Muscle of arm (tissue), 12 donors: Measurements from ENCODE around the gene STK11. TPM values are rescaled to one million over a fixed set of nuclear protein-coding genes. Genes with fewer than 3 reads are reported as not detected.

Source experiments
- DNase-seq: peaks from one replicate; pipeline ENCODE4 v3.0.0-alpha.2; 2013
- polyA plus RNA-seq, 12 donors: library from polyadenylated mRNA; unstranded; fragments of 120-200 nt; gene quantifications; one replicate each; pipeline ENCODE4 v1.2.1, GENCODE V29; 2013; ENCODE audit not compliant: insufficient read length in 12 of 12

Gene STK11
- polyA plus RNA-seq, 12 donors = 35.8 to 56.1 (median 44.3) TPM; not detected in 1

DNA sequence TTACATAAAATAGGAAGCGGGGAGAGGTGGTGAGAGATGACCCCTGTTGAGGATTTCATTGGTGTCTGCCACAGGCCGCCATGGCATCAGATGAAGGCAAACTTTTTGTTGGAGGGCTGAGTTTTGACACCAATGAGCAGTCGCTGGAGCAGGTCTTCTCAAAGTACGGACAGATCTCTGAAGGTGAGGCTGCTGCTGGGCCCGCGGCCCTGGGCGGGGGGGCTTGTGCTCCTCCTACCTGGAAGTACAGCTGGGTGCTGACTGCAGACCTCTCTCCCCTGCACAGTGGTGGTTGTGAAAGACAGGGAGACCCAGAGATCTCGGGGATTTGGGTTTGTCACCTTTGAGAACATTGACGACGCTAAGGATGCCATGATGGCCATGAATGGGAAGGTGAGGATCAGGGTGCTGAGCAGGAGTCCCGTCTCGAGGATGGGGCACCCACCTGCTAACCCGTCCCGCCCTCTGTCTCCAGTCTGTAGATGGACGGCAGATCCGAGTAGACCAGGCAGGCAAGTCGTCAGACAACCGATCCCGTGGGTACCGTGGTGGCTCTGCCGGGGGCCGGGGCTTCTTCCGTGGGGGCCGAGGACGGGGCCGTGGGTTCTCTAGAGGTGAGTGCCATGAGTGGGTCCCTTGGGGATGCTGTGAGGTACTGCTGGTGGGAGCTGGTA, 65.4 kb downstream of the STK11 start:
- no peak for DNase-seq

GRCh38 chr19:1271528-1272422, 66.2 kb downstream of the STK11 start:
- DNase-seq = no peak

- no peak for DNase-seq
Observed at GRCh38 chr19:1272423-1273262, 67.1 kb downstream of the STK11 start.

- DNase-seq = no peak
Observed at GRCh38 chr19:1273263-1274041, 67.9 kb downstream of the STK11 start.

GRCh38 chr19:1274081-1274851, 68.7 kb downstream of the STK11 start:
- no peak for DNase-seq

DNA sequence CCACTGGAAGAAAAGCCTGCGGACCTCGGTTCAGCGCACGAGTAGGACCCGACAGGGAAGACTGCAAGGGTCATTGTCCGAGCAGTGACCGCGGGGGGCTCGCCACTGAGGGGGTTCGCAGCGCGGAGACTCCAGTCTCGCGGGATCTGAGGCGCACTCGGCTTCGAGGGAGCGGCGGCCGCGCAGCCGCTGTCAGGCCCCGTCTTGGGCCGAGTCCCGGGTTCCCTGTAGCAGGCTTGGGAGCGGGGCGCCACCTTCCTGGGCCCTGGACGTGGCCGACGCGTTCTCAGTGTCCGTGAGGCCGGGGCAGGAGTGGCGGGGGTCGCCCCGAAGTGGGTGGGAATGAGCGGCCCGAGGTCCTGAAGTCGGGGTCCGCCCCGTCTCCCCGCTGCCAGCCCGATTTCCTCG, 69.3 kb downstream of the STK11 start:
- no peak for DNase-seq

DNA sequence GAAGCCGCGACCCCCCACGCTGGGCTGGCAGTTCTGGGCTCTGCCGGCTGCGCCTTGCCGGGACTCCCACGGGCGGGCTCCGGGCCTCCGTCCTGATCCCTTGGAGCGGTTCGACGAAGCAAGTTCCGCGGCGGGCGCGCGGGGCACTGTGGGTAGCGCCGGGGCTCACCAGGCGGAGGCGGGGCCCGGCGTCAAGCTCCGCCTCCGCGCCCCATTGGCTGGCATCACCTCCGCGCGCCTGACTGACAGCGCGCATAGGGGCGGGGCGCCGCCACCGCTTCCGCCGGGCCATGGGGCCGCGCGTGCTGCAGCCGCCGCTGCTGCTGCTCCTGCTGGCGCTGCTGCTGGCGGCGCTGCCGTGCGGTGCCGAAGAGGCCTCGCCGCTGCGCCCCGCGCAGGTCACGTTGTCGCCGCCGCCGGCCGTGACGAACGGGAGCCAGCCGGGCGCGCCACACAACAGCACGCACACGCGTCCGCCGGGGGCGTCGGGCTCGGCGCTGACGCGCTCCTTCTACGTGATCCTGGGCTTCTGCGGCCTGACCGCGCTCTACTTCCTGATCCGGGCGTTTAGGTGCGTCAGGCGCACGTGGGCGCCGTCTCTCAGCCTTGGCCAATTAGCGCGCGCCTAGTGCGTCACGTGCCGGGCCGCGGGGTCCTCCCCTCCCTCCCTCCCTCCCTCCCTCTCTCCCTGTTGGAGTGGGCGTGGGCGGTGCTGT, 69.8 kb downstream of the STK11 start, which contains the start of gene FAM174C:
FAM174C (plus strand) TSS at position 271 of the 716 bp plus-strand sequence; CDS start at position 291, 20 bp downstream.
- DNase-seq = peak; percentile 95

DNA sequence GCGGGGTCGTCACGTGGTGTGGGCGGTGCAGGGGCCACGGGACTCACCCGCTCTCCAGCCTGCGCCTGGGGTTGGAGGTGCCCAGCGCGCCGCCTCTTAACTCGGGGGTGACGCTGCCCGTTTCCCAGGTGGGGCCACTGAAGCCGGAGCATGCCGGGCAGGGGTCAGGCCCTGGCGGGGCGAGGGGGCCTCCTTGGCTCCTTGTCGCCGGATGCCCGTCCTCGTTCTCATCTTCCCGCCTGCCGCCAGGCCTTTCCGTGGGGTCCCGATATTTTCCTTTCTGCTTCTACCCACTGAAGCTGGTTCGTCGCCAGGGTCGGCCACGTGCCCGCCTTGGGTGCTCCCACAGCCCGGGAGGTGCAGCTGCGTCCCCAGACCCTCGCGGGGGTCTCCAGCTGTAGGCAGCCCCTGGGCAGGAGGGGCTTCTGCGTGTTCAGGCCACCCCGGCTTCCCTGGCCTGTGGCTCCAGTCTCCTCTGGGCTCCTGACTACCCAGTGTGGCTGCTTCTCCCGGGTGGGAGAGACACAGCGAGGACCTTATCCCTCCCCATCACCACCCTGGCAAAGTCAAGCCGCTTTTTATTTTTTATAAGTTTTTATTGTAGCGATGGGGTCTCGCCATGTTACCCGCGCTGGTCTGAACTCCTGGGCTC, 70.5 kb downstream of the STK11 start:
- DNase-seq = no peak

DNA sequence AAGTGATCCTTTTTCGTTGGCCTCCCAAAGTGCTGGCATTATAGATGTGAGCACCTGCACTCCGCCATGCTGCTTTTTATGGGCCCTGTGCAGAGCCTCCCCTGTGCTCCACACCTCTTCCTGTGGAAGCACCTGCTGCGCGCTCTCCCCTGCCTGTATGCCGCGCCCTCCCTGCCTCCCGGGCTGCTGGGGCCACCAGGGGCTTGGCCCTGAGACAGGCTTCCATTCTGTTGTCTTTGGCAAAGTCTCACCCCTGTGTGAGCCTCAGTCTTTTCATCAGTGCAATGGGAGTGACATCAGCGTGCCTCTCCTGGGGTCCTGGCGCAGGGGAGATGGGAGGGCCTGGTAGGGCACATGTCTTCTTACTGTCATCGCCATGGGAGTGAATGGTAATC, 71.0 kb downstream of the STK11 start:
- DNase-seq = no peak

GRCh38 chr19:1277061-1277460, 71.5 kb downstream of the STK11 start:
- DNase-seq = no peak

Other genes with a start within 250 kb of the STK11 start
- gene WDR18, start 221.4 kb upstream of the STK11 start, polyA plus RNA-seq = 10 to 100 TPM in 11 of 12 donors, not detected in 1; 18.9 to 38.0 (median 20.3) TPM
- gene GRIN3B, start 205.4 kb upstream of the STK11 start, polyA plus RNA-seq = under 1 TPM in 10 of 12 donors, not detected in 2; 0.05 to 0.25 (median 0.14) TPM
- gene TMEM259, start 184.7 kb upstream of the STK11 start, polyA plus RNA-seq = 100 to 1,000 TPM in 2 of 12 donors, 10 to 100 TPM in 9, not detected in 1; 56.1 to 123 (median 70.5) TPM
- gene RNU6-2, start 184.3 kb upstream of the STK11 start, polyA plus RNA-seq = not detected
- gene CNN2, start 179.2 kb upstream of the STK11 start, polyA plus RNA-seq = 10 to 100 TPM in 11 of 12 donors, not detected in 1; 36.3 to 89.8 (median 46.7) TPM
- 10 to 100 TPM in 9 of 12 donors, 1 to 10 TPM in 2, not detected in 1; 7.1 to 23.7 (median 18.2) TPM for gene ABCA7, start 165.7 kb upstream of the STK11 start, polyA plus RNA-seq
- 10 to 100 TPM in 3 of 12 donors, 1 to 10 TPM in 8, not detected in 1; 6.0 to 26.0 (median 8.1) TPM for gene ARHGAP45, start 138.6 kb upstream of the STK11 start, polyA plus RNA-seq
- gene POLR2E, start 110.4 kb upstream of the STK11 start, polyA plus RNA-seq = 100 to 1,000 TPM in 8 of 12 donors, 10 to 100 TPM in 3, not detected in 1; 79.7 to 135 (median 108) TPM
- 100 to 1,000 TPM in 11 of 12 donors, not detected in 1; 122 to 187 (median 142) TPM for gene GPX4, start 101.8 kb upstream of the STK11 start, polyA plus RNA-seq
- gene SBNO2, start 31.5 kb upstream of the STK11 start, polyA plus RNA-seq = 10 to 100 TPM in 6 of 12 donors, 1 to 10 TPM in 5, not detected in 1; 7.4 to 33.2 (median 10.2) TPM
- gene CBARP, start 32.2 kb downstream of the STK11 start, polyA plus RNA-seq = 1 to 10 TPM in 7 of 12 donors, under 1 TPM in 3, not detected in 2; 0.65 to 2.2 (median 1.1) TPM
- gene ATP5F1D, start 36.0 kb downstream of the STK11 start, polyA plus RNA-seq = 100 to 1,000 TPM in 10 of 12 donors, 10 to 100 TPM in 1, not detected in 1; 94.6 to 231 (median 136) TPM
- 100 to 1,000 TPM in 1 of 12 donors, 10 to 100 TPM in 11; 22.4 to 149 (median 30.9) TPM for gene MIDN, start 42.8 kb downstream of the STK11 start, polyA plus RNA-seq
- 100 to 1,000 TPM; 391 to 559 (median 467) TPM for gene CIRBP, start 63.6 kb downstream of the STK11 start, polyA plus RNA-seq
- gene FAM174C, start 69.8 kb downstream of the STK11 start, polyA plus RNA-seq = 10 to 100 TPM in 9 of 12 donors, 1 to 10 TPM in 1, not detected in 2; 9.4 to 17.0 (median 12.6) TPM
- gene EFNA2, start 80.1 kb downstream of the STK11 start, polyA plus RNA-seq = 10 to 100 TPM in 1 of 12 donors, 1 to 10 TPM in 6, under 1 TPM in 4, not detected in 1; 0.33 to 12.8 (median 1.5) TPM
- gene NDUFS7, start 178.1 kb downstream of the STK11 start, polyA plus RNA-seq = 10 to 100 TPM in 11 of 12 donors, not detected in 1; 44.5 to 91.2 (median 61.1) TPM
- gene GAMT, start 195.8 kb downstream of the STK11 start, polyA plus RNA-seq = 100 to 1,000 TPM in 10 of 12 donors, 10 to 100 TPM in 1, not detected in 1; 83.4 to 279 (median 178) TPM
- 100 to 1,000 TPM in 1 of 12 donors, 10 to 100 TPM in 10, not detected in 1; 53.6 to 125 (median 62.2) TPM for gene DAZAP1, start 201.8 kb downstream of the STK11 start, polyA plus RNA-seq
- gene RPS15, start 232.6 kb downstream of the STK11 start, polyA plus RNA-seq = 1,000 to 10,000 TPM in 4 of 12 donors, 100 to 1,000 TPM in 7, not detected in 1; 661 to 1,382 (median 915) TPM
- gene APC2, start 244.3 kb downstream of the STK11 start, polyA plus RNA-seq = 1 to 10 TPM in 2 of 12 donors, under 1 TPM in 9, not detected in 1; 0.45 to 6.1 (median 0.74) TPM